Measurements from ENCODE around the gene DAPK1. TPM values are rescaled to one million over a fixed set of nuclear protein-coding genes. Genes with fewer than 3 reads are reported as not detected.

The DAPK1 gene
- total and polyA plus RNA-seq, 2 donors (not counting 1 experiment from before 2014, with no cell fraction given) = 1.7 to 2.8 TPM

- no peak for DNase-seq
- no peak for ATAC-seq (ENCODE audit: low read depth)
- Mint-ChIP-seq H3K27ac (no peak overlapping the region), H3K27me3 (no peaks in the 10 kb centered on the region), H3K4me3 (no peak overlapping the region), H3K4me1 (no peaks in the 10 kb centered on the region), H3K9me3 (ENCODE audit: insufficient read depth) (no peaks in the 10 kb centered on the region)
- H3K4me2 ChIP-seq (replicated peaks; ENCODE audit: low read depth, low read length, poor library complexity, severe bottlenecking) = no peak overlapping the region
- no peaks in the 10 kb centered on the region for H3K36me3 ChIP-seq (replicated peaks in 1 of 2; ENCODE audit: control extremely low read depth in 1 of 2, control insufficient read depth in 1 of 2, extremely low read depth in 1 of 2, insufficient read depth in 2 of 2, low read length in 1 of 2)
- H3K9ac ChIP-seq (ENCODE audit: low read length) = no peak overlapping the region
- no peaks in the 10 kb centered on the region for H4K20me1 ChIP-seq (ENCODE audit: control insufficient read depth, insufficient read depth, low read length, poor library complexity, severe bottlenecking)
- H3K4me3 ChIP-seq (ENCODE audit: control extremely low read depth in 1 of 5, extremely low read depth in 1 of 5, insufficient read depth in 1 of 5, low read depth in 2 of 5, low read length in 4 of 5) = no peak overlapping the region
- no peaks in the 10 kb centered on the region for H3K27me3 ChIP-seq (replicated peaks in 1 of 4; ENCODE audit: control extremely low read depth in 1 of 4, control insufficient read depth in 3 of 4, insufficient read depth in 4 of 4, low read length in 3 of 4)
- ChIA-PET POLR2A (no interaction called here), CTCF (no interaction called here)
- no peaks in the 10 kb centered on the region for H3K79me2 ChIP-seq (ENCODE audit: control insufficient read depth, insufficient read depth, low read length)
- H3K9me3 ChIP-seq (ENCODE audit: control extremely low read depth in 1 of 3, control insufficient read depth in 2 of 3, insufficient read depth in 1 of 3, low read length in 2 of 3) = peaks cover 0 to 3% (median 0%) of the 10 kb centered on the region in 3 donors
- H3K4me1 ChIP-seq (ENCODE audit: control insufficient read depth in 2 of 2, insufficient read depth in 2 of 2, low read length in 2 of 2) = no peaks in the 10 kb centered on the region
- H2AFZ ChIP-seq (ENCODE audit: insufficient read depth, low read depth, low read length, poor library complexity, severe bottlenecking) = no peak overlapping the region
- 20% methylated on average over 1 of the region's 7 CpGs for WGBS (ENCODE audit: insufficient coverage)
- H3K27ac ChIP-seq (ENCODE audit: low read length in 2 of 2) = no peak overlapping the region
- intact Hi-C loops (cut with micrococcal nuclease) = no loop called here
- TF ChIP-seq EZH2 (IDR thresholded peaks at IDR 0.05; ENCODE audit: borderline replicate concordance, insufficient read depth, low read depth, low read length, poor library complexity, severe bottlenecking) (no peak), CTCF (IDR thresholded peaks at IDR 0.05) (no peak)
Observed at GRCh38 chr9:87549791-87550190, 52.1 kb downstream of the DAPK1 start.

- H3K27me3 Mint-ChIP-seq = no peaks in the 10 kb centered on the region
- intact Hi-C loops (cut with micrococcal nuclease) = no loop called here
Observed at GRCh38 chr9:87550253-87550954, 52.7 kb downstream of the DAPK1 start.

More at GRCh38 chr9:87550253-87550954, 52.7 kb downstream of the DAPK1 start:
- TF ChIP-seq CTCF (IDR thresholded peaks at IDR 0.05) (no peak), EZH2 (IDR thresholded peaks at IDR 0.05; ENCODE audit: borderline replicate concordance, insufficient read depth, low read depth, low read length, poor library complexity, severe bottlenecking) (no peak)
- Histone ChIP-seq H3K79me2 (ENCODE audit: control insufficient read depth, insufficient read depth, low read length) (no peaks in the 10 kb centered on the region), H3K4me1 (ENCODE audit: control insufficient read depth in 2 of 2, insufficient read depth in 2 of 2, low read length in 2 of 2) (no peaks in the 10 kb centered on the region), H3K4me2 (replicated peaks; ENCODE audit: low read depth, low read length, poor library complexity, severe bottlenecking) (no peak overlapping the region), H3K27me3 (replicated peaks in 1 of 4; ENCODE audit: control extremely low read depth in 1 of 4, control insufficient read depth in 3 of 4, insufficient read depth in 4 of 4, low read length in 3 of 4) (no peaks in the 10 kb centered on the region), H3K27ac (ENCODE audit: low read length in 2 of 2) (no peak overlapping the region), H3K9ac (ENCODE audit: low read length) (no peak overlapping the region), H3K9me3 (ENCODE audit: control extremely low read depth in 1 of 3, control insufficient read depth in 2 of 3, insufficient read depth in 1 of 3, low read length in 2 of 3) (peaks cover 0 to 3% (median 0%) of the 10 kb centered on the region in 3 donors), H3K36me3 (replicated peaks in 1 of 2; ENCODE audit: control extremely low read depth in 1 of 2, control insufficient read depth in 1 of 2, extremely low read depth in 1 of 2, insufficient read depth in 2 of 2, low read length in 1 of 2) (no peaks in the 10 kb centered on the region), H2AFZ (ENCODE audit: insufficient read depth, low read depth, low read length, poor library complexity, severe bottlenecking) (no peak overlapping the region), H3K4me3 (ENCODE audit: control extremely low read depth in 1 of 5, extremely low read depth in 1 of 5, insufficient read depth in 1 of 5, low read depth in 2 of 5, low read length in 4 of 5) (no peak overlapping the region), H4K20me1 (ENCODE audit: control insufficient read depth, insufficient read depth, low read length, poor library complexity, severe bottlenecking) (no peaks in the 10 kb centered on the region)
- Mint-ChIP-seq H3K9me3 (ENCODE audit: insufficient read depth) (no peaks in the 10 kb centered on the region), H3K4me1 (no peaks in the 10 kb centered on the region), H3K27ac (no peak overlapping the region), H3K4me3 (no peak overlapping the region)
- DNase-seq (no peak), ATAC-seq (ENCODE audit: low read depth) (no peak)
- POLR2A ChIA-PET = no interaction called here
- CTCF ChIA-PET = no interaction called here
- 97% methylated on average over 5 of the region's 5 CpGs for WGBS (ENCODE audit: insufficient coverage)
